Coronary artery (tissue), 2 donors: ENCODE data around the gene NAPA.
A peak's percentile ranks its signal among the peaks of the same experiment; 100 is the strongest.

Source experiments
- DNase-seq: peaks from one replicate; pipeline ENCODE4 v3.0.0-alpha.2; 2017; ENCODE audit warnings: low spot score
- H3K27ac ChIP-seq, 2 donors: fragments of 200-600 bp; sonication (generic); one replicate each; pipeline ENCODE4 v1.5.1; 2016 to 2019
- H3K4me3 ChIP-seq: fragments of 200-600 bp; sonication (generic); 2 replicates; pipeline ENCODE4 v1.5.1; 2016; ENCODE audit warnings: mild to moderate bottlenecking, moderate library complexity
- CTCF ChIP-seq: fragments of 200-600 bp; sonication (generic); IDR thresholded peaks from one replicate; pipeline ENCODE4 v1.5.1; 2019; ENCODE audit warnings: antibody characterized with exemption

Gene NAPA

DNA sequence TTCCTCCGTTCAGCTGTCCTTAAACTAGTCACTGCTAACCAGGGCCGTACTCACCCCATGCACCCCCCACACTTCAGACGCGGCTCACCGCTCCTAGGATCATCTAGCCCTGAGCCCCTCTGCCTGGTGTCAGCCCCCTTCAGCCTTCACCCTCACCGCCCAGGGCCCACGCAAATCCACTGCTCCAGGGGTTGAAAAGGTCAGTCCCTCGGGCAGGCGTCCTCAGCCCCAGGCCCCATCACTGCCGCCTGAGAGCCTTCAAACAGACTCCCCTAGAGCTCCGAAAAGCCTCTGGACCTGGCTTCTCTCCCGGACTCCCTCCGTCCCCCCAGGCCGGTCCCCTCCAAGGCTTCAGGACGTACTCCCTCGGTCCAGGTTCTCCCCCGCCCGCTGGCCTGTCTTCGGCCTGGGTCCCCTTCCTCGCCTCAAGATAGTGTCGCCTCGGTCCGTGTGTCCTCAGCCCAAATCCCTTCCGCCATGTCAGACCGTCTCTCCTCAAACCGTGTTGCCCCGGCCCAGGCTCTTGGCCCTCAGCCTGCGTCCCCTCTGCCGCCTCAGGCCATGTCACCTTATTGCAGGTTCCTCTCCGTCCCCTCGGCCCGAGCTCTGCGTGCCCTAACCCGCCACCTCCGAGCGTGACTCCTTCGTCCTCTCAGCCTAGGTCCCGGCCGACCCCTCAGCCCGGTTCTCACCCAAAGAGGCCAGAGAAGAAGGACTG is 553 bp downstream of the NAPA start:
- no peak for TF ChIP-seq CTCF
- peak overlapping the region; percentile 84 for H3K4me3 ChIP-seq
- no peak for DNase-seq
- peak overlapping the region; percentile 89 to 94 for H3K27ac ChIP-seq

- DNase-seq: no peak
- no peak for TF ChIP-seq CTCF
- Histone ChIP-seq H3K27ac (peak overlapping the region; percentile 62 to 94), H3K4me3 (peak overlapping the region; percentile 84)
Observed at GRCh38 chr19:47512948-47513319, 1.9 kb downstream of the NAPA start.

- no peak for TF ChIP-seq CTCF
- DNase-seq: no peak
- Histone ChIP-seq H3K27ac (peak overlapping the region; percentile 56 to 62), H3K4me3 (peak overlapping the region; percentile 84)
Observed at GRCh38 chr19:47512183-47512947, 2.5 kb downstream of the NAPA start.

GRCh38 chr19:47511681-47512080 is 3.2 kb downstream of the NAPA start:
- TF ChIP-seq CTCF: no peak
- DNase-seq: no peak
- H3K27ac ChIP-seq: peak overlapping the region; percentile 56 to 62
- H3K4me3 ChIP-seq: peak overlapping the region; percentile 84

DNA sequence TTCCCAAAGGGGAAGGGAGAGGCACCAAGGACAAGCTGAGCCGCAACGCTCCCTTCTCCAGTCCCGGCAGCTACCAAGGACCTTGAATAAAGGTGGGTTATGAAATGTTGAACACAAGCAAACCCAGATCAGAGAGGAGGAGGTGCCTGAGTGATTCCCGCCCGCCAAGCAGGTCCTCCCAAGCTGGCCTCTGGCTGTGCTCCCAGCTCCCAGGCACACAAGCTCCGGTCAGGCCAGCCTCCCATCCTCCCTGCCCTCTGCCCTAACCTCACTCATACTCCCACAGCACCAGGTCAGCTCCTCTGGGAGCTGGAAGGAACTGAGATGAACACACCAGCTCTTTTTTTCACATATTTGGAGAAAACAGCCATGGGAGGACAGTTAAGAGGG is 3.7 kb downstream of the NAPA start:
- no peak for TF ChIP-seq CTCF
- peak overlapping the region in 1 of 2 donors; percentile 62 for H3K27ac ChIP-seq
- peak; percentile 71 for DNase-seq
- H3K4me3 ChIP-seq: no peak overlapping the region

DNA sequence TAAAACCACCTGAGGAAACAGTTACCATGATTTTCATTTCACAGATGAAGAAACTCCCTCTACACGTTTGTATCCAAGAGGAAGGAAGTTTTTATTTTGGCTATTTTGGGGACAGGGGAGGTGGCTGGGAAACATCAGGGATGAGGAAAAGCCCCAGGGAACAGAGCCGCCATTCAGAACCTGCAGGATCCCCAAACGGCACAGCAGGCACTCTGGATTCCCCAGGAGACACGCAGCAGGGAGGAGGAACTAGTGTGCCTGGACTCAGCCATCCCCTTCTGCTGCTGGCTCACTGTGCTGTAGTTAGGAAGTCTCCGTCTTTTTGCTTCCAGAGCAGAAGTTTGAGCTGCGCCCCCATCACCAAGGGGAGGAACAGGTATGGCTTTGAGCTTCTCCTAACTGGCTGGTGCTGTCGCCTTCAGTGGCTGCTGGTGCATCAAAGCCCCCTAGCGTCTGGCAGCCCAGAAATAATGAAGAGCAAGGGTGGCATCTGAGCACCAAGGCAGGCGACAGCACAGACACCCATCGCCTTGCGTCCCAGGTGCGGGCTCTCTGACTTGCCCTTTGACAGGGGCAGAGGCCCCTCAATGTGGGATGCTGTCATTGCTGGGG is 4.2 kb downstream of the NAPA start:
- DNase-seq: no peak

More for the DNA sequence above, 4.2 kb downstream of the NAPA start:
- Histone ChIP-seq H3K27ac (peak overlapping the region; percentile 12 to 62), H3K4me3 (no peak overlapping the region)
- TF ChIP-seq CTCF: no peak
